Measurements from ENCODE around the gene SLC52A3. TPM values are rescaled to one million over a fixed set of nuclear protein-coding genes. Genes with fewer than 3 reads are reported as not detected.
A peak's percentile ranks its signal among the peaks of the same experiment; 100 is the strongest.
"Not testable (repeated sequence)": the region's sequence is repeated elsewhere in the genome, so short reads cannot be mapped to it uniquely, and the experiment has no call there.

Gene SLC52A3
- total RNA-seq, 2 experiments from 2014 or later: not detected

DNA sequence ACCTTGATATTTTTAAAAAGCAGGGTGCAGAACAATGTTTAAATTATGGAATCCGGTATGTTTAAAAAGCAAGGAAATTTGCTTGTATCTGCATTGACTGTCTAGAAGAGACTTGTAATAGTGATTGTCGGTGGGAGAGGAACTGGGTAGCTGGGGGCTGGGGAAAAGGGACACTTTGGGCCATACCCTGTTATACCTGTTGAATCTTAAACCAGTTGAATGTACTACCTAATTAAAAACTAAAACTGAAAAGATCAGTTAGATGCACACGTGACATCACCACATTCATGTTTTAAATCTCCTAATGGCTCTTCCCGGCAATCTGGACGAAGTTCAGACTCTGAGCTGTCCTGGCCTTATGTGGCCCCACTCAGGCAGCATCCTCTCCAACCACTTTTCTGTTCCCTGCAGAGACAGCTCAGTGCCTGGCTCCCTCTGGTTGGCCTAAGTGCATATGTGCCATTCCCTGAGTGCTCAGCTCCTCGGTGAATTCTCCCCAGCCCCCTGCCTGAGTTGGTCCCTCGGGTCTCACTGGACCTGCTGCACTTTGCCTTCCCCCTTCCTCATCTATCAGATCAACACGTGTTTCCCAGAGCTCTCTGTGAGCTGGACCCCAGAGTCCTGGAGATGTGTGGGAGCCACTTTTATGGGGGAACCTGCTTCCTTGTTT lies 36.3 kb downstream of the SLC52A3 start:
- H3K9me3 Mint-ChIP-seq: no peaks in the 10 kb centered on the region
- TF ChIP-seq, protein P1, sequence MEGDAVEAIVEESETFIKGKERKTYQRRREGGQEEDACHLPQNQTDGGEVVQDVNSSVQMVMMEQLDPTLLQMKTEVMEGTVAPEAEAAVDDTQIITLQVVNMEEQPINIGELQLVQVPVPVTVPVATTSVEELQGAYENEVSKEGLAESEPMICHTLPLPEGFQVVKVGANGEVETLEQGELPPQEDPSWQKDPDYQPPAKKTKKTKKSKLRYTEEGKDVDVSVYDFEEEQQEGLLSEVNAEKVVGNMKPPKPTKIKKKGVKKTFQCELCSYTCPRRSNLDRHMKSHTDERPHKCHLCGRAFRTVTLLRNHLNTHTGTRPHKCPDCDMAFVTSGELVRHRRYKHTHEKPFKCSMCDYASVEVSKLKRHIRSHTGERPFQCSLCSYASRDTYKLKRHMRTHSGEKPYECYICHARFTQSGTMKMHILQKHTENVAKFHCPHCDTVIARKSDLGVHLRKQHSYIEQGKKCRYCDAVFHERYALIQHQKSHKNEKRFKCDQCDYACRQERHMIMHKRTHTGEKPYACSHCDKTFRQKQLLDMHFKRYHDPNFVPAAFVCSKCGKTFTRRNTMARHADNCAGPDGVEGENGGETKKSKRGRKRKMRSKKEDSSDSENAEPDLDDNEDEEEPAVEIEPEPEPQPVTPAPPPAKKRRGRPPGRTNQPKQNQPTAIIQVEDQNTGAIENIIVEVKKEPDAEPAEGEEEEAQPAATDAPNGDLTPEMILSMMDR (IDR thresholded peaks at IDR 0.05): no peak
- no peak overlapping the region for H3K27ac Mint-ChIP-seq
- ChIA-PET CTCF (no interaction called here), POLR2A (no interaction called here)
- no peak for DNase-seq
- no peak for ATAC-seq
- peaks cover 24% of the 10 kb centered on the region for H3K27me3 Mint-ChIP-seq
- intact Hi-C loops (cut with micrococcal nuclease): loop anchor here (10.0 kb wide), 1 partner anchor 167 kb away; no protein-coding TSS in a partner anchor
- no peaks in the 10 kb centered on the region for H3K36me3 Mint-ChIP-seq (ENCODE audit: low read depth)
- peaks cover 4% of the 10 kb centered on the region for H3K4me1 Mint-ChIP-seq (ENCODE audit: low read depth)
- H3K4me3 Mint-ChIP-seq: no peak overlapping the region

GRCh38 chr20:730005-730404 lies 38.3 kb downstream of the SLC52A3 start:
- no peak overlapping the region for H3K27ac Mint-ChIP-seq
- peaks cover 4% of the 10 kb centered on the region for H3K4me1 Mint-ChIP-seq (ENCODE audit: low read depth)
- no peaks in the 10 kb centered on the region for H3K9me3 Mint-ChIP-seq
- peaks cover 39% of the 10 kb centered on the region for H3K27me3 Mint-ChIP-seq
- CTCF ChIA-PET: interaction anchor here (1.3 kb wide), 1 partner anchor 9 kb away, joined by 3 read pairs; no protein-coding TSS in a partner anchor
- POLR2A ChIA-PET: no interaction called here
- DNase-seq (no peak), ATAC-seq (no peak)
- intact Hi-C loops (cut with micrococcal nuclease): loop anchor here (10.0 kb wide), 1 partner anchor 165 kb away; no protein-coding TSS in a partner anchor
- no peaks in the 10 kb centered on the region for H3K36me3 Mint-ChIP-seq (ENCODE audit: low read depth)
- TF ChIP-seq, protein P1 (IDR thresholded peaks at IDR 0.05): no peak
- no peak overlapping the region for H3K4me3 Mint-ChIP-seq

GRCh38 chr20:728256-728944 lies 39.9 kb downstream of the SLC52A3 start:
- ChIA-PET POLR2A (no interaction called here), CTCF (interaction anchor here (0.7 to 1.3 kb wide), 4 partner anchors 8 to 258 kb away, joined by 3 read pairs; no protein-coding TSS in a partner anchor)
- ATAC-seq: peak; percentile 95
- Mint-ChIP-seq H3K36me3 (ENCODE audit: low read depth) (no peaks in the 10 kb centered on the region), H3K27me3 (peaks cover 38% of the 10 kb centered on the region), H3K4me3 (no peak overlapping the region), H3K9me3 (no peaks in the 10 kb centered on the region), H3K27ac (no peak overlapping the region), H3K4me1 (ENCODE audit: low read depth) (peaks cover 4% of the 10 kb centered on the region)
- intact Hi-C loops (cut with micrococcal nuclease): no loop called here
- TF ChIP-seq, protein P1 (IDR thresholded peaks at IDR 0.05): peak; percentile 62
- DNase-seq: peak; percentile 73

DNA sequence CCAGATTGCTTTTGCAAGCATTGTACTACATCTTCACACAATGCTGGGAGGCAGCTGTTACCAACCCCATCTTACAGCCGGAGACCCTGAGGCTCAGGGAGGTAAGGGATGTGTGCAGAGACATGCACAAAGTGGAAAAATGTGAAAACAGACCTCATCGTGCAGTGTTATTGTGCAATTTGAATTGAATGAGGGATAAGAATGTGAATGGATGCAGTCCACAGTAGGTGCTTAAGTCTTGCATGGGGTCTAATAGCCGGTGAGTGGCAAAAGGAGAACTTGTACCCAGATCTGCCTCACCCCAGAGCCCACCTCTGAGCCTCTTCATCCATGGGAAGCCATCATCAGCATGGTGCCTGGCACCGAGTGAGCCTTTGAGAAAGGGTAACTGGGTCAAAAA lies 42.1 kb downstream of the SLC52A3 start:
- H3K9me3 Mint-ChIP-seq: no peaks in the 10 kb centered on the region
- H3K4me3 Mint-ChIP-seq: no peak overlapping the region
- no peak overlapping the region for H3K27ac Mint-ChIP-seq
- no peaks in the 10 kb centered on the region for H3K36me3 Mint-ChIP-seq (ENCODE audit: low read depth)
- peaks cover 35% of the 10 kb centered on the region for H3K27me3 Mint-ChIP-seq
- intact Hi-C loops (cut with micrococcal nuclease): no loop called here
- no peak for ATAC-seq
- H3K4me1 Mint-ChIP-seq (ENCODE audit: low read depth): peaks cover 4% of the 10 kb centered on the region
- no peak for DNase-seq
- TF ChIP-seq, protein P1 (IDR thresholded peaks at IDR 0.05): no peak
- CTCF ChIA-PET: interaction anchor here (2.2 kb wide), 1 partner anchor 13 kb away, joined by 7 read pairs; no protein-coding TSS in a partner anchor
- POLR2A ChIA-PET: no interaction called here

GRCh38 chr20:725491-725890 lies 42.8 kb downstream of the SLC52A3 start:
- ChIA-PET POLR2A (no interaction called here), CTCF (interaction anchor here (2.2 kb wide), 1 partner anchor 14 kb away, joined by 7 read pairs; no protein-coding TSS in a partner anchor)
- Mint-ChIP-seq H3K27ac (no peak overlapping the region), H3K27me3 (peaks cover 35% of the 10 kb centered on the region), H3K36me3 (ENCODE audit: low read depth) (no peaks in the 10 kb centered on the region), H3K4me3 (no peak overlapping the region), H3K9me3 (no peaks in the 10 kb centered on the region), H3K4me1 (ENCODE audit: low read depth) (peaks cover 4% of the 10 kb centered on the region)
- DNase-seq (no peak), ATAC-seq (no peak)
- intact Hi-C loops (cut with micrococcal nuclease): no loop called here
- TF ChIP-seq, protein P1 (IDR thresholded peaks at IDR 0.05): no peak

DNA sequence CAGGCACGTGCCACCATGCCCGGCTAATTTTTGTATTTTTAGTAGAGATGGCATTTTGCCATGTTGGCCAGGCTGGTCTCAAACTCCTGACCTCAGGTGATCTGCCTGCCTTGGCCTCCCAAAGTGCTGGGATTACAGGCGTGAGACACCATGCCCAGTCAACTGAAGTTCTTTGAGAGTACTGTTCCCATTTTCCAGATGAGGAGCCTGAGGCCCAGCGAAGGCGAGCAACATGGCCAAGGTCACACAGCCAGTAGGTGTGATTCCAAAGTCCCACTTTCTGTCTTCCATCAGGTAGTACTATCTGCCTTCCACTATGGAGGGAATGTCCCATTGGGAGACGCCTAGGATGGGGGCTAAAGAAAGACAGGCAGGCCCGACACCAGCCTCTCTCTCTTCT lies 43.5 kb downstream of the SLC52A3 start:
- POLR2A ChIA-PET; H3K9me3 Mint-ChIP-seq; ATAC-seq; DNase-seq; H3K4me3 Mint-ChIP-seq; H3K27ac Mint-ChIP-seq; intact Hi-C loops (cut with micrococcal nuclease); H3K4me1 Mint-ChIP-seq (ENCODE audit: low read depth); H3K36me3 Mint-ChIP-seq (ENCODE audit: low read depth): not testable (repeated sequence)
- peaks cover 36% of the 10 kb centered on the region for H3K27me3 Mint-ChIP-seq
- CTCF ChIA-PET: interaction anchor here (2.2 kb wide), 1 partner anchor 15 kb away, joined by 7 read pairs; no protein-coding TSS in a partner anchor
